ENCODE measurements around the gene UBE2E2. TPM values are rescaled to one million over a fixed set of nuclear protein-coding genes. Genes with fewer than 3 reads are reported as not detected.

UBE2E2 gene
- total RNA-seq, 1 experiment from 2014 or later, result 54.9 TPM

DNA sequence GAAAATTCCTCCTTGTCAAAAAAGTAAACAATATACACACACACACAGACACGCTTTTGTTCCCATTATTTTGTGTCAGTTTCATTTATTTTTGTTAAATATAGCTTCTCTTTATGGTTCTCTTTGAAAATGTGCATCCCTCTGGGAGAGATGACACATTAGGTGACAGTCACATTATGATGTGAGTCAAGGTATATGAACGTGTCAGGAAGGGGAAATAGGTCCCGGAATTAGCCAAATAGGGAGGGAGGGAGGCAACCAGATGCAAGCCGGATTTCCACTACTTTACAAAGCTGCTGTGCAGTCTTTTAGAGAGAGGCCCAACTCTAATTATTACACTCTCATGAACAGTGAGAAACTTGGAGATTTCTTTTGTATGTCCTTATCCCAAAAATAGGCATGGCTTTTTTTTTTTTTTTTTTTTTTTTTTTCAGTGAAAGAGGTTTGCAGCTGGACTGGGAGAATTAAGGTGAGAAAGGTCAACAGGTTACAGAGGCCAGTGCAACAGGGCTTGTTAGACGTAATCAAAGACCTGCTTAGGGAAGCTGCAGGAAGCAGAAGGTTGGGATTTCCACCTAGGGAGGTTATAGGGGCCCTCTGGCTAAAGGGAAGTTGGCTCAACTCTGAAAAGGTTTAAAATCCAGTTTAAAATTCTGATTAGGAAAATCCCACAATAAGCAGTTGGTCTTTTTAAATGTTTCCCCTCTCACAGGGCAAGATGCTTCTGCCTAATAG, 362.1 kb downstream of the UBE2E2 start:
- TF ChIP-seq, protein P1, sequence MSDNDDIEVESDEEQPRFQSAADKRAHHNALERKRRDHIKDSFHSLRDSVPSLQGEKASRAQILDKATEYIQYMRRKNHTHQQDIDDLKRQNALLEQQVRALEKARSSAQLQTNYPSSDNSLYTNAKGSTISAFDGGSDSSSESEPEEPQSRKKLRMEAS (CRISPR knock-in tag; IDR thresholded peaks at IDR 0.05), result no peak
- TF ChIP-seq PRRX2 (CRISPR knock-in tag; IDR thresholded peaks at IDR 0.05) (no peak), TP53 (CRISPR knock-in tag; IDR thresholded peaks at IDR 0.05) (no peak), NFE2L1 (CRISPR knock-in tag; IDR thresholded peaks at IDR 0.05) (no peak), NR3C1 (CRISPR knock-in tag; conservative IDR thresholded peaks at IDR 0.05; ENCODE audit: low read depth) (no peak), ZNF232 (CRISPR knock-in tag; IDR thresholded peaks at IDR 0.05) (no peak), ZNF263 (CRISPR knock-in tag; IDR thresholded peaks at IDR 0.05; ENCODE audit: low read depth) (no peak)
- TF ChIP-seq, protein P2, sequence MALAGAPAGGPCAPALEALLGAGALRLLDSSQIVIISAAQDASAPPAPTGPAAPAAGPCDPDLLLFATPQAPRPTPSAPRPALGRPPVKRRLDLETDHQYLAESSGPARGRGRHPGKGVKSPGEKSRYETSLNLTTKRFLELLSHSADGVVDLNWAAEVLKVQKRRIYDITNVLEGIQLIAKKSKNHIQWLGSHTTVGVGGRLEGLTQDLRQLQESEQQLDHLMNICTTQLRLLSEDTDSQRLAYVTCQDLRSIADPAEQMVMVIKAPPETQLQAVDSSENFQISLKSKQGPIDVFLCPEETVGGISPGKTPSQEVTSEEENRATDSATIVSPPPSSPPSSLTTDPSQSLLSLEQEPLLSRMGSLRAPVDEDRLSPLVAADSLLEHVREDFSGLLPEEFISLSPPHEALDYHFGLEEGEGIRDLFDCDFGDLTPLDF (CRISPR knock-in tag; IDR thresholded peaks at IDR 0.05), result no peak
- TF ChIP-seq, protein P3, sequence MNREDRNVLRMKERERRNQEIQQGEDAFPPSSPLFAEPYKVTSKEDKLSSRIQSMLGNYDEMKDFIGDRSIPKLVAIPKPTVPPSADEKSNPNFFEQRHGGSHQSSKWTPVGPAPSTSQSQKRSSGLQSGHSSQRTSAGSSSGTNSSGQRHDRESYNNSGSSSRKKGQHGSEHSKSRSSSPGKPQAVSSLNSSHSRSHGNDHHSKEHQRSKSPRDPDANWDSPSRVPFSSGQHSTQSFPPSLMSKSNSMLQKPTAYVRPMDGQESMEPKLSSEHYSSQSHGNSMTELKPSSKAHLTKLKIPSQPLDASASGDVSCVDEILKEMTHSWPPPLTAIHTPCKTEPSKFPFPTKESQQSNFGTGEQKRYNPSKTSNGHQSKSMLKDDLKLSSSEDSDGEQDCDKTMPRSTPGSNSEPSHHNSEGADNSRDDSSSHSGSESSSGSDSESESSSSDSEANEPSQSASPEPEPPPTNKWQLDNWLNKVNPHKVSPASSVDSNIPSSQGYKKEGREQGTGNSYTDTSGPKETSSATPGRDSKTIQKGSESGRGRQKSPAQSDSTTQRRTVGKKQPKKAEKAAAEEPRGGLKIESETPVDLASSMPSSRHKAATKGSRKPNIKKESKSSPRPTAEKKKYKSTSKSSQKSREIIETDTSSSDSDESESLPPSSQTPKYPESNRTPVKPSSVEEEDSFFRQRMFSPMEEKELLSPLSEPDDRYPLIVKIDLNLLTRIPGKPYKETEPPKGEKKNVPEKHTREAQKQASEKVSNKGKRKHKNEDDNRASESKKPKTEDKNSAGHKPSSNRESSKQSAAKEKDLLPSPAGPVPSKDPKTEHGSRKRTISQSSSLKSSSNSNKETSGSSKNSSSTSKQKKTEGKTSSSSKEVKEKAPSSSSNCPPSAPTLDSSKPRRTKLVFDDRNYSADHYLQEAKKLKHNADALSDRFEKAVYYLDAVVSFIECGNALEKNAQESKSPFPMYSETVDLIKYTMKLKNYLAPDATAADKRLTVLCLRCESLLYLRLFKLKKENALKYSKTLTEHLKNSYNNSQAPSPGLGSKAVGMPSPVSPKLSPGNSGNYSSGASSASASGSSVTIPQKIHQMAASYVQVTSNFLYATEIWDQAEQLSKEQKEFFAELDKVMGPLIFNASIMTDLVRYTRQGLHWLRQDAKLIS (CRISPR knock-in tag; IDR thresholded peaks at IDR 0.05; ENCODE audit: borderline replicate concordance), result no peak
- TF ChIP-seq, protein P4, sequence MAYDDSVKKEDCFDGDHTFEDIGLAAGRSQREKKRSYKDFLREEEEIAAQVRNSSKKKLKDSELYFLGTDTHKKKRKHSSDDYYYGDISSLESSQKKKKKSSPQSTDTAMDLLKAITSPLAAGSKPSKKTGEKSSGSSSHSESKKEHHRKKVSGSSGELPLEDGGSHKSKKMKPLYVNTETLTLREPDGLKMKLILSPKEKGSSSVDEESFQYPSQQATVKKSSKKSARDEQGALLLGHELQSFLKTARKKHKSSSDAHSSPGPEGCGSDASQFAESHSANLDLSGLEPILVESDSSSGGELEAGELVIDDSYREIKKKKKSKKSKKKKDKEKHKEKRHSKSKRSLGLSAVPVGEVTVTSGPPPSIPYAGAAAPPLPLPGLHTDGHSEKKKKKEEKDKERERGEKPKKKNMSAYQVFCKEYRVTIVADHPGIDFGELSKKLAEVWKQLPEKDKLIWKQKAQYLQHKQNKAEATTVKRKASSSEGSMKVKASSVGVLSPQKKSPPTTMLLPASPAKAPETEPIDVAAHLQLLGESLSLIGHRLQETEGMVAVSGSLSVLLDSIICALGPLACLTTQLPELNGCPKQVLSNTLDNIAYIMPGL (CRISPR knock-in tag; IDR thresholded peaks at IDR 0.05), result no peak
- TF ChIP-seq, protein P5, sequence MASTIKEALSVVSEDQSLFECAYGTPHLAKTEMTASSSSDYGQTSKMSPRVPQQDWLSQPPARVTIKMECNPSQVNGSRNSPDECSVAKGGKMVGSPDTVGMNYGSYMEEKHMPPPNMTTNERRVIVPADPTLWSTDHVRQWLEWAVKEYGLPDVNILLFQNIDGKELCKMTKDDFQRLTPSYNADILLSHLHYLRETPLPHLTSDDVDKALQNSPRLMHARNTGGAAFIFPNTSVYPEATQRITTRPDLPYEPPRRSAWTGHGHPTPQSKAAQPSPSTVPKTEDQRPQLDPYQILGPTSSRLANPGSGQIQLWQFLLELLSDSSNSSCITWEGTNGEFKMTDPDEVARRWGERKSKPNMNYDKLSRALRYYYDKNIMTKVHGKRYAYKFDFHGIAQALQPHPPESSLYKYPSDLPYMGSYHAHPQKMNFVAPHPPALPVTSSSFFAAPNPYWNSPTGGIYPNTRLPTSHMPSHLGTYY (CRISPR knock-in tag; IDR thresholded peaks at IDR 0.05), result no peak
- TF ChIP-seq, protein P6, sequence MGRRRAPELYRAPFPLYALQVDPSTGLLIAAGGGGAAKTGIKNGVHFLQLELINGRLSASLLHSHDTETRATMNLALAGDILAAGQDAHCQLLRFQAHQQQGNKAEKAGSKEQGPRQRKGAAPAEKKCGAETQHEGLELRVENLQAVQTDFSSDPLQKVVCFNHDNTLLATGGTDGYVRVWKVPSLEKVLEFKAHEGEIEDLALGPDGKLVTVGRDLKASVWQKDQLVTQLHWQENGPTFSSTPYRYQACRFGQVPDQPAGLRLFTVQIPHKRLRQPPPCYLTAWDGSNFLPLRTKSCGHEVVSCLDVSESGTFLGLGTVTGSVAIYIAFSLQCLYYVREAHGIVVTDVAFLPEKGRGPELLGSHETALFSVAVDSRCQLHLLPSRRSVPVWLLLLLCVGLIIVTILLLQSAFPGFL (CRISPR knock-in tag; IDR thresholded peaks at IDR 0.05; ENCODE audit: borderline replicate concordance), result no peak
- TF ChIP-seq, protein P7, sequence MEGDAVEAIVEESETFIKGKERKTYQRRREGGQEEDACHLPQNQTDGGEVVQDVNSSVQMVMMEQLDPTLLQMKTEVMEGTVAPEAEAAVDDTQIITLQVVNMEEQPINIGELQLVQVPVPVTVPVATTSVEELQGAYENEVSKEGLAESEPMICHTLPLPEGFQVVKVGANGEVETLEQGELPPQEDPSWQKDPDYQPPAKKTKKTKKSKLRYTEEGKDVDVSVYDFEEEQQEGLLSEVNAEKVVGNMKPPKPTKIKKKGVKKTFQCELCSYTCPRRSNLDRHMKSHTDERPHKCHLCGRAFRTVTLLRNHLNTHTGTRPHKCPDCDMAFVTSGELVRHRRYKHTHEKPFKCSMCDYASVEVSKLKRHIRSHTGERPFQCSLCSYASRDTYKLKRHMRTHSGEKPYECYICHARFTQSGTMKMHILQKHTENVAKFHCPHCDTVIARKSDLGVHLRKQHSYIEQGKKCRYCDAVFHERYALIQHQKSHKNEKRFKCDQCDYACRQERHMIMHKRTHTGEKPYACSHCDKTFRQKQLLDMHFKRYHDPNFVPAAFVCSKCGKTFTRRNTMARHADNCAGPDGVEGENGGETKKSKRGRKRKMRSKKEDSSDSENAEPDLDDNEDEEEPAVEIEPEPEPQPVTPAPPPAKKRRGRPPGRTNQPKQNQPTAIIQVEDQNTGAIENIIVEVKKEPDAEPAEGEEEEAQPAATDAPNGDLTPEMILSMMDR (IDR thresholded peaks at IDR 0.05), result no peak
- POLR2A ChIA-PET, result no interaction called here
- Mint-ChIP-seq H3K27ac (no peak overlapping the region), H3K27me3 (ENCODE audit: low read depth) (no peaks in the 10 kb centered on the region), H3K4me3 (no peak overlapping the region), H3K4me1 (peaks cover 9% of the 10 kb centered on the region), H3K36me3 (peaks cover 1% of the 10 kb centered on the region; the same call in 1 of the 2 replicates), H3K9me3 (0 out of 2 replicates have a peak, but pooled peaks cover 1% of the 10 kb centered on the region)
- ATAC-seq (no peak), DNase-seq (ENCODE audit: low spot score) (no peak)
- CTCF ChIA-PET, result interaction anchor here (0.7 kb wide), 1 partner anchor 245 kb away, joined by 4 read pairs; no protein-coding TSS in a partner anchor

All from WTC11 (cell line).